NCI-H2196 treated with DMSO at 0.1 percent for 48 hours (cell line): ENCODE data around the gene MERTK.
A peak's percentile ranks its signal among the peaks of the same experiment; 100 is the strongest.
"Not testable (repeated sequence)": the region's sequence is repeated elsewhere in the genome, so short reads cannot be mapped to it uniquely, and the experiment has no call there.

Experiments
- DNase-seq: peaks from one replicate; lab custom pipeline; 2025; ENCODE audit not compliant: unreplicated experiment; lab: John Stamatoyannopoulos, UW

Gene MERTK

GRCh38 chr2:111945444-111946293 lies 47.3 kb downstream of the MERTK start:
- DNase-seq = no peak

- peak; percentile 84 for DNase-seq
Observed at GRCh38 chr2:111946294-111947114, 48.1 kb downstream of the MERTK start.

DNA sequence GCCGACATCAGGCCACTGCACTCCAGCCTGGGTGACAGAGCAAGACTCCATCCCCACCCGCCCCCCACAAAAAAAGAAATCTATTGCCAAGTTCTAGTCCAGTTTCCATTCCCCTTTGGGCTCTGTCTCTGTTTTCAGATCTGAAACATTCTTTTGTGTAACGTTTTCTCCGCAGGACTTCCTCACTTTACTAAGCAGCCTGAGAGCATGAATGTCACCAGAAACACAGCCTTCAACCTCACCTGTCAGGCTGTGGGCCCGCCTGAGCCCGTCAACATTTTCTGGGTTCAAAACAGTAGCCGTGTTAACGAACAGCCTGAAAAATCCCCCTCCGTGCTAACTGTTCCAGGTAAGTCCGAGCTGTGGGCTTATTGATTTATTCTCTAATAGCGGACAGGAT lies 48.8 kb downstream of the MERTK start:
- no peak for DNase-seq

- no peak for DNase-seq
Observed at GRCh38 chr2:111948832-111949231, 50.4 kb downstream of the MERTK start.

GRCh38 chr2:111950236-111950635 lies 51.8 kb downstream of the MERTK start:
- no peak for DNase-seq

DNA sequence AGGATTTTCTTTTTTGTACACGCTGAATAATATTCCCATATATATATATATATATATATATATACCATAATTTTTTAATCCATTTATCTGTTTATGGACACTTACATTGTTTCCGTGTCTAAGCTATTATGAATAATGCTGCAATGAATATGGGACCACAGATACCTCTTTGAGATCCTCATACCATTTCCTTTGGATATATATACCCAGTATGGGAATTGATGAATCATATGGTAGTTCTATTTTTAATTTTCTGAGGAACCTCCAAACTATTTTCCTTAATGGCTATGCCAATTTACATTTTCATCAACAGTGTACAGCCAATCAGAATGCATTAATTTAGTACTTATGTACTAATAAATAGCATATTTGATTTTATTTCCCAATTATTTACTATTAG lies 53.1 kb downstream of the MERTK start:
- DNase-seq = no peak

DNA sequence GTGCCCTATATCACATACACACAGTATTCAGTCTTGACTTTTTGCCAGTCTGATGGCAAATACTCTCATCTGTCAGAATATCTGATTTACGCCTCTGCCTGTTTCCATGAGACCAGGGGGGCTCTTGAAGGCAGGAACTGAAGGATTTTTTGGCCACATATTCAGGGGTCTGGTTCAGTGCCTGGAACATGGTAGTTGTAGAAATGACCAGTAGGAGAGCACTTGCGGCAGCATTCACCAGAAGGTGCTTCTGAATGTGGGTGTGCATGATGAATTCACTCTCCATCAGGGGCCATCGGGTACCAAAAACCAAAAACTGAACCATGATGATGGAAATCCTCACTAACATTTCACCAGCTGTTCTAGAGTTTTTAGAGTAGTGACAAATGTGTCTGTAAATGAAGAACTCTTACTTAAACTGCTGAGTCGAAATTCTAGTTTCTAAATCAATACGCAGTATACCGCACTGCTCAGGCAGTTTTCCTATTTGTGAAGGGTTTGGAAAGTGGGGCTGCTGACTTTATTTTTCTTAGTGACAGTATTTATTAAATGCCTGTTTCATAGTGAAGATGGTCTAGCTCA lies 54.6 kb downstream of the MERTK start:
- no peak for DNase-seq

- DNase-seq = no peak
Observed at GRCh38 chr2:111954602-111955332, 56.4 kb downstream of the MERTK start.

- no peak for DNase-seq
Observed at GRCh38 chr2:111957872-111958354, 59.5 kb downstream of the MERTK start.

- DNase-seq = no peak
Observed at GRCh38 chr2:111958901-111959300, 60.5 kb downstream of the MERTK start.

DNA sequence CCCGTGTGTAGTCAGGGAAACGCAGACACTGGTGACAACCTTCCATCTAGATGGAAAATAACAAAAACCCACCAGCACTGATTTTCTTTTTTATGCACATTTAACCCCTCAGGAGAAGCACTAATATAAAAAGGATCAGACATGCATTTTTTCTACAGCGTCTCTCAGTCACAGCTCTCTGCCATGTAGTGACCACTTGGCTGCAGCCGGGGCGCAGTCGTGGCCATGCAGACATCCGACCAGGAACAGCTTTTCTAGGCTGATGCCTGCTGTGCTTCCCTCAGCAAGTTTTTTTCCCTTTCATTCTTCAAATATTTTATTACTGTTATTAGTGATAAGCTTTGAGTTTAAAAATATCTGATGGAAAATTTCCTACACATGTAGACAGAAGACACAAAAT lies 63.3 kb downstream of the MERTK start:
- no peak for DNase-seq

DNA sequence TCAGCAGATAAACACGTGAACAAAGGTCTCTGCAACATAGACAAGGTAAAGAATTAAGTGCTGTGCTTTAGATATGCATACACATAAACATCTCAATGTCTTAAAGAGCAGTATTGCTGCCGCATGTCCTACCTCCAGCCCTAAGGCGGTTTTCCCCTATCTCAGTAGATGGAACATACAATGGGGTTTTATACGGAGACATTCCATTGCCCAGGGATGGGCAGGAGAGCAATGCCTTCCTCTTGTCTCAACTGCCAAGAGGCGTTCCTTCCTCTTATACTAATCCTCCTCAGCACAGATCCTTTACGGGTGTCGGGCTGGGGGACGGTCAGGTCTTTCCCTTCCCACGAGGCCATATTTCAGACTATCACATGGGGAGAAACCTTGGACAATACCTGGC lies 64.7 kb downstream of the MERTK start:
- DNase-seq = not testable (repeated sequence)

DNA sequence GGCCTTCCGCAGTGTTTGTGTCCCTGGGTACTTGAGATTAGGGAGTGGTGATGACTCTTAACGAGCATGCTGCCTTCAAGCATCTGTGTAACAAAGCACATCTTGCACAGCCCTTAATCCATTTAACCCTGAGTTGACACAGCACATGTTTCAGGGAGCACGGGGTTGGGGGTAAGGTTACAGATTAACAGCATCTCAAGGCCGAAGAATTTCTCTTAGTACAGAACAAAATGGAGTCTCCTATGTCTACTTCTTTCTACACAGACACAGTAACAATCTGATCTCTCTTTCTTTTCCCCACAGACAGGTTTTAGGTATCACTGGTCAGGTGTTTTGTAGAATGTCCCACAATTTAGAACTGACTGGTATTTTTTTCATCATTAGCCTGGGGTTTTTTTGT lies 65.1 kb downstream of the MERTK start:
- not testable (repeated sequence) for DNase-seq

GRCh38 chr2:111965062-111965461 lies 66.7 kb downstream of the MERTK start:
- DNase-seq = no peak

DNA sequence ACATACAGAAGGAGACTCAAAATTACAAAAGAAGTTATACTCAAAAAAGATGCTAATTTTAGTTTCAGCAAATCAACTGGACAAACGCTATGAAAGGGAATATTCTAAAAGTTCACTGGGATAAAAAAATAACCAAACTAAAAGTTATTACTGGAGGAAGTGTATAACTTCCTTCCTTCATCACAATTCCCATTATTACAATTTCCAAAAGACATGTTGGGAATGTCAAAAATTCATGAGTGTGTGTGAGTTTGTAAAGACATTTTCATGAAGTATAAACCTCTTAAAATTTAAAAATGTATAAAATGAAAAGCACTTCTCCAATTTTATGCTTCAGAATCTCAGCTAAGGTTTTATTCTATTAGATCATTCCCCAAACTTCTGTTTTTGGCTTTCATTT lies 67.8 kb downstream of the MERTK start:
- no peak for DNase-seq

- DNase-seq = no peak
Observed at GRCh38 chr2:111967018-111967417, 68.6 kb downstream of the MERTK start.

GRCh38 chr2:111970453-111970852 lies 72.0 kb downstream of the MERTK start:
- DNase-seq = no peak

DNA sequence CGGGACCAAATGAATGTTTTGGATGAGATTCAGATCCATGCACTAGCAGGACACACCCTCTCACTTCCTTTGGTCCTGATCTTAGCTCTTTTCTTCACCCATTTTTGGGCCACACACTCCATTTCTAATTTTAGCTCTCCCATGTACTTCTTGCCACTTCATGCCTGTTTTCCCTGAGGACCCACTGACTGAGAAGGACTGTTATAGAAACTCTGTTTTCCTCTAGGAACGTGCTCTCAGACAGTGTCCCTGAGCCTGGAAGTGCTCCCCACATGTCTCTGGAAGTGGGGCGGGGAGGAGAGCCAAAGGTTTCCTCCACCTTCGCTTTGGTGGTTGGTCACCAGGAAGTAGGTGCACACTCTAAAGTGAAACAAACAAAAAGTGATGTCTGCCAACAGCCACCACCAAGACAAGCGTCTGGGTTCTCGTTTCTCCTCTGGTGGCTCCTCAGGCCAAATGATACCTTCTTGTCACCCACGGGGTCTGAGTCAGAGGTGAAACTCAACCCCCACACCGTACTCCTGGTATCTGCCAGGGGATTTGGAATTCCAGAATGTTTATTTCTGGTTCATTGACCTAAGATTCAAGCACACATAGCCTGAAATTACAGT lies 74.7 kb downstream of the MERTK start:
- DNase-seq = no peak

DNA sequence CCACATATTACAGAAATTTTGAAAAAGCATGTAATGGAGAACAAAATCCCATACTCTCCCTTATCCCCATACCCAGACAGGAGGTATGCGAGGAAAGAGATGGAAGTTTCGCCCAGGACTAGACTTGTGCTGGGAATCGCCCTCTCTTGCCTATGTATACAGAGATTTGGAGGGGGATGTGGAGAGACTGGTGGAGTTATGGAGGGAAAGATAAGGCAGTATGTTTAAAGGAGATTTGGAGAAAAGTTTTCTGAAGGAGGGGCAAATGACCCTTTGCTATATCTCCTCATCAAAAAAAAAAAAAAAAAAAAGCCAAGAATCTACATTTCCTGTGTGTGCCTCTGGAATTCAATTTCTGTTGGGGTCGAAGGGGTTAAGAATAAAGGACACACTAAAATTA lies 75.3 kb downstream of the MERTK start:
- no peak for DNase-seq

- no peak for DNase-seq
Observed at GRCh38 chr2:111975053-111975552, 76.7 kb downstream of the MERTK start.
